Effector CD4-positive, alpha-beta T cell (primary cell): ENCODE data around the gene SLC6A18.
"Not testable (repeated sequence)": the region's sequence is repeated elsewhere in the genome, so short reads cannot be mapped to it uniquely, and the experiment has no call there.

Experiments
- DNase-seq: peaks from one replicate; pipeline ENCODE4 v3.0.0-alpha.2; 2020

SLC6A18 gene

DNA sequence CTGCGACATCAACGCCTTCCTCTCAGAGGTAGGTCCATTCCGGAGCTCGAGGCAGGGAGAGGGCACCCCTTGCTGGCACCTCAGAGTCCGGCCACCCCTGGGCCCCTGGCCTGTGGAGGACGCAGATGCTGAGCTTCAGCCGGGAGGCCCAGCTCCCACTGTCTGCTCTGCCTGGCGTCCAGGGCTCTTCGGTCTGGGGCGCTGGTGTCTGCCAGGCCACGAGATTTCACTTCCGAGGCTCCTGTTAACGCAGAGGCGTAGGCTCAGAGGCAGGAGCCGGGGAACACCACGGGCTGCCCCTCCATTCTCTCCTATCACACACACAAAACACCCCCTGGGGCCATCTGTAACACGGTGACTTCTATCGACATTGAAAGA lies 8.3 kb upstream of the SLC6A18 start:
- DNase-seq, result no peak

DNA sequence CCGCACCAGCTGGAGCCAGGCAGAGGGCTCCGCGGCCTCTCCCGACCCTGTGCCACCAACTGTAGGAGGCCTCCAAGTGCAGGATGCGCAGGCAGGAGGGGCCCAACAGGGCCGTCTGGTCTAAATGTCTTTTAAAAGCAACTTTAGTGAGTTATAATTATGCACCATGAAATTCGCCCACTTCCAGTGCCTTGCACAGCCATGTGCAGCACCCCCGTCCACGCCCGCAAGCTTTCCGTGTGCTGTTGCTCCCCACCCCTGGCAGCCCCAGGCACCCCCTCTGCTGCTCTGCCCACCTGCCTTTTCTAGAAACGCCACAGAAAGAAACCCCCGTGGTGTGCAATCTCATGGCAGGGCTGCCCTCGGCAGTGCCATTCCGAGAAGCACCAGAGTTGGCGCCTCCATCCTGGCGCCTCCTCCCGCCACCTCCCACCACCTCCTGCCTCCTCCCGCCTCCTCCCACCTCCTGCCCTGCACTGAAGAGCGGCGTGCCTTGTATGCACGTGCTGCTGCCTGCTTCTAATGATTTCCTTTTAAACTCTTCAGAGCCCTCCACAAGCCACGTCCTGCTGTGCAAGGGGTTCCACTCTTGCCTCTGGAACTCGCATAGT lies 7.5 kb upstream of the SLC6A18 start:
- no peak for DNase-seq

DNA sequence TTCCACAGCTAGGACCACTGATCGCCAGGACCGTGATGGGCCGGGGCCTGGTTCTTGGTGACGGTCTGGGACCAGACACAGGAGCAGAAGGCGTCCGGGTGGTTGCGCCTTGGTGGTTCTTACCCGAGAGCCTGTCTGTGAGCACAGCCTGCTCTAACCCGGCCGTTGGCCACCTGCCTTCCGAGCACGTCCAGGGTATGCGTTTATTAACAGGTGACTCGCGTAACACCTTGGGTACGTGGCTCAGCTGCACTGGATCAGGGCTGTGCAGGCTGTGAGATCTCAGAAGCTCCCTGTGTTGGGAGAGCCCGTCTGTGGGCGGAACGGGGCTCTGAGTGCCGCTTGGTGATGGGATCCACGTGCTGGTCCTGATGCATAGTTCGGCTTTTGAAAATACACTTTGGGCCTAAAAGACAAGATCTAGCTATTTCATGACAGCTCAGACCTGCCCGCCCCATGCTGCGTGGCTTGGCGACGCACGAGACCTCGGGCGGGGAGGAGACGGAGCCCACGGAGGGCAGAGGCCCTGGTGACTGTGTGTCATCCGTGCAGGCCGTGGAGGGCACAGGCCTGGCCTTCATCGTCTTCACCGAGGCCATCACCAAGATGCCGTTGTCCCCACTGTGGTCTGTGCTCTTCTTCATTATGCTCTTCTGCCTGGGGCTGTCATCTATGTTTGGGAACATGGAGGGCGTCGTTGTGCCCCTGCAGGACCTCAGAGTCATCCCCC lies 6.7 kb upstream of the SLC6A18 start:
- no peak for DNase-seq

DNA sequence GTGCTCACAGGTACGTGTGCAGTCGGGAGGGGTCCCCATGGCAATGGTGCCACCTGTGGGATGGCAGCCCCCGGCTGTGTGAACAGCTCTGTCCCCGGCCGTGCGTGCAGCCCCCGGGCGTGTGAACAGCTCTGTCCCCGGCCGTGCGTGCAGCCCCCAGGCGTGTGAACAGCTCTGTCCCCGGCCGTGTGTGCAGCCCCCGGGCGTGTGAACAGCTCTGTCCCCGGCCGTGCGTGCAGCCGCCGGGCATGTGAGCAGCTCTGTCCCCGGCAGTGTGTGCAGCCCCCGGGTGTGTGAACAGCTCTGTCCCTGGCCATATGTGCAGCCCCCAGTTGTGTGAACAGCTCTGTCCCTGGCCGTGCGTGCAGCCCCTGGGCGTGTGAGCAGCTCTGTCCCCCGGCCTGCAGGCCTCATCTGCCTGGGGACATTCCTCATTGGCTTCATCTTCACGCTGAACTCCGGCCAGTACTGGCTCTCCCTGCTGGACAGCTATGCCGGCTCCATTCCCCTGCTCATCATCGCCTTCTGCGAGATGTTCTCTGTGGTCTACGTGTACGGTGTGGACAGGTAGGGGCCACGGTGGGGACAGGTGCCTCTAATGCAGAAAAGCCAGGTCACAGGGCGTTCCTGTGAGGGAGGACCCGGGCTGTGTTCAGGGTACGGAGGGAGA lies 5.9 kb upstream of the SLC6A18 start:
- no peak for DNase-seq

DNA sequence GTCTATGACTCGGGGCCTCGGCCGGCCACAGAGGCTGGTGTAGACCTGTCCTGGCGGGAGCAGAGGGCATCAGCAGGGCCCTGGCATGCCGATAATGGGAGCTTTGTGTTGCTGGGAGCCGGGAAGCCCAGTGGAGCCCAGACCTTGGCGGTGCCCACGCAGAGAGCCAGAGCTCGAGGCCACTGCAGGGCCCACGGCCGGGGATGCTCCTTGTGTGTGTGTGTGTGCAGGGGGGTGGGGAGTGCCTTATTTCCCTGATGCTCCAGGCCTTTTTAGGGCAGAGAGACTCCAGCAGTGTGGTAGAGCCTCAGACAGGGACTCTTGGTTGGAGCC lies 5.4 kb upstream of the SLC6A18 start:
- no peak for DNase-seq

DNA sequence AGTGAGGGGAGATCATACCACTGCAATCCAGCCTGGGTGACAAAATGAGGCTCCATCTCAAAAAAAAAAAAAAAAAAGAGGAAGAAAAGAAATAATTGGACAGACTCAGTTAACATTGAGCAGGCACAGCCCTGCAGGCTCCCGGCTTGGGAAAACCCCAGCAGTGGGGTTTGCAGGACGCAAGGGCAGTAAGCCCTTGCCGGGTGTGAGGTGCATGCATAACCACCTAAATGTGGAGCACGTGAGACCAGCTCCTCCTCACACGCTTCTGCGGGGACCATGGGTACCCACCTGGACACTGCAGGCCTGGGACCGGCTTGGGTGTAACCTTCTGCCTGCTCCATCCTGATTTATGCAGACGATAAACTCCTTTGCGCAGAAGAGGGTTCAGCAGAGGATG lies 4.8 kb upstream of the SLC6A18 start:
- DNase-seq, result no peak

DNA sequence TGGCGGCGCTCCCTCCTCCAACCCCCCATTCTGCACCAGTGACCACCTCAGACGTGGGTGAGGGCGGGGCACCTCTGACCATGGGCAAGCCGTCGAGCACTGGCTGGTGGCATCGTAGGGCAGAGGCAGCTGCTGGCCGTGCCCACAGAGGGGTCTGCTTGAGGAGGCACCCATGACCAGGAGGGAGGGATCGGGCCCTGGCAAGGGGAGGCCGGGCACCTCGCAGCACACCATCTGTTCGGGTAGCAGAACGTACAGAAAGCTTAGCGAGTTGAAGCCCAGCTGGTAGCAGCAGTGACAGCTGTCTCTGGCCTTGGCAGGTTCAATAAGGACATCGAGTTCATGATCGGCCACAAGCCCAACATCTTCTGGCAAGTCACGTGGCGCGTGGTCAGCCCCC lies 4.3 kb upstream of the SLC6A18 start:
- DNase-seq, result no peak

DNA sequence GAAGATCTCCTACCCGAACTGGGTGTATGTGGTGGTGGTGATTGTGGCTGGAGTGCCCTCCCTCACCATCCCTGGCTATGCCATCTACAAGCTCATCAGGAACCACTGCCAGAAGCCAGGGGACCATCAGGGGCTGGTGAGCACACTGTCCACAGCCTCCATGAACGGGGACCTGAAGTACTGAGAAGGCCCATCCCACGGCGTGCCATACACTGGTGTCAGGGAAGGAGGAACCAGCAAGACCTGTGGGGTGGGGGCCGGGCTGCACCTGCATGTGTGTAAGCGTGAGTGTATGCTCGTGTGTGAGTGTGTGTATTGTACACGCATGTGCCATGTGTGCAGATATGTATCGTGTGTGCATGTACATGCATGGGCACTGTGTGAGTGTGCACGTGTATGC lies 3.5 kb upstream of the SLC6A18 start:
- DNase-seq, result no peak

DNA sequence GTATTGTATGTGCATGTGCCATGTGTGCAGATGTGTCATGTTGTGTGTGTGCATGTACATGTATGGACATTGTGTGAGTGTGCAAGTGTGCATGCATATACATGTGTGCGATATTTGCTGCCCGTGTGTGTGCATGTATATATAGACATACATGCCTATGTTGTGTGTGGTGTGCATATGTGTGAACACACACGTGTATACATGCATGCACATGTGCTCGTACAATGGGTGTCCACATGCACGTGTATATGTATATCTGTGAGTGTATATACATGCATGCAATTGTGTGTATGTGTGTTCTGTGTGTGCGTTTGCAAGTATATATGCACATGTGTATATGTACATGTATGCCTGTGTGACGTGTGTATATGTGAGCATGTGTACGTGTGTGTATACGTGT lies 3.0 kb upstream of the SLC6A18 start:
- no peak for DNase-seq

DNA sequence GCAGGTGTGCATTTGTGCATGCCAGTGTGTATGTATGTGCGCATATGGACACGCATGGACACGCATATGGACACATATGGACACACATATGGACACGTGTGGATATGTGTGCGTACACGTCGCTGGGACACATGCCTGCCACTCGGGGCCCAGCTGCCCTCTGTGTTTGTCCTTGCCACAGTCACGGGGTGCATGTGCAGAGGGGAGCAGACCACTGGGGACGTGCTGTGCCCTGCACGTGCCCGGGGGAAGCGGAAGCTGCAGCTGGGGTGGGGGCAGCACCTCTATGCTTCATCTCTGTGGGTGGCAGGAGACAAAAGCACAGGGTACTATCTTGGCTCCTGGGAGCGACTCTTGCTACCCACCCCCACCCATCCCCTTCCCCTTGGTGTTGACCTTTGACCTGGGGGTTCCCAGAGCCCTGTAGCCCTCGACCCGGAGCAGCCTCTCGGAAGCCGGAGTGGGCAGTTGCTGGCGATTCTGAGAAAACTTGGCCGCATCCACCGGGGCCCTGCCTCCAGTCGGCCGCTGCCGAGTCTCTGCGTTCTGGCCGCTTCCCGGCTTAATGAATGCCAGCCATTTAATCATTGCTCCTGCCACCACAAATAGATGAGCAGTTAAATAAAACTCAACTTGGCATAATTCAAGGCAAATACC lies 2.4 kb upstream of the SLC6A18 start:
- DNase-seq, result no peak

DNA sequence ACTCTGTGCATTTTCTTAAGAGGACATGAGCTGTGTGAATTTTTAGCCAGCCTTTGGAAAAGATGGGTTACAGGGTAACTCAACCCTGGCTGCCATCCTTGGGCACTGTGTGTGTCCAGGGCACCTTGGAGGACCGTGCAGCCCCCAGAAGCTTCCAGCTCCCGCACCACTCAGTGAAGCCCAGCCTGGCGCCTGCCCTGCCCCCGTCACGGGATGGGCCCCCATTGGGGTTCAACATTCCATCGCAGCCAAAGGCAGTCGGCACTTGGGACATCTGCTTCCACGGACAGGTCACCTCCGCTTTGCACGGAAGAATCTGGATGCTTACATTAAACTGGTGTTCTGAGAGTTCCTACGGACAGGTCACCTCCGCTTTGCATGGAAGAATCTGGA lies 1.9 kb upstream of the SLC6A18 start:
- DNase-seq, result no peak

DNA sequence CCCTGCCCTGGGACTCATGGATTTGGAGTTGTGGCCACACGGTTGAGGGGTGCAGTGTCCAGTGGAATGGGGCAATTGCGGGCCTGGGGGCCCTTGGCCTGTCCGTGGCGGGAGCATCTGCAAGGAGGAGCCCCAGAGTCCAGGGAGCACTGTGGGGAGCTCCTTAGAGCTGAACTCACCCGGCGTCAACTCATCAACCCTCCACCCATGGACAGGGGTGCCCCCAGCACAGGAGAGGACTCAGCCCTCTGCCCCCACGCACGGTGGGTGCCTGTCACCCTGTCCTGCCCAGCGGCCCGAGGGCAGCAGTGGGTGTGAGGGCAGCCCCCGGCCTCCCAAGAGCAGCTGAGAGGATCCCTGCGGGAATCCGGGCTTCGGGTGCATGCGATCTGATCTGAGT lies 550 bp upstream of the SLC6A18 start:
- no peak for DNase-seq

DNA sequence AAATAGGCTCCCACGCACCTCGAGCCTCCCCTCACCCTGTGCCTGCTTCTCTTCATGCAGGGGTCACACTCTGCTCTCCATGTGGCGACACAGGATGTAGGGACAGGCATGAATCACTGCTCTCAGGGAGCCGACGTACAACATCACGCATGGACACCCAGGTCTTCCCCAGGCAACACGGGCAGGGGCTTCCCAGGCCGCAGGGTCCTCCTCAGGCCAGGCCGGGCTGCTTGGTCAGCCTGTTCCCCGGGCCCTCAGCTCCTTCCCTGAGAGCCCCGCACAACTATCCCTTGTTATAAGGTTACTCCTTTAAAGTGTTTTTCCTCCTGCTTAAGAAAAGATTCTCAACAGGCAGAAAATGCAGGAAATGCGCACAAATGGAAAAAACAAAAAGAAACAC lies 1.1 kb downstream of the SLC6A18 start:
- DNase-seq, result no peak

DNA sequence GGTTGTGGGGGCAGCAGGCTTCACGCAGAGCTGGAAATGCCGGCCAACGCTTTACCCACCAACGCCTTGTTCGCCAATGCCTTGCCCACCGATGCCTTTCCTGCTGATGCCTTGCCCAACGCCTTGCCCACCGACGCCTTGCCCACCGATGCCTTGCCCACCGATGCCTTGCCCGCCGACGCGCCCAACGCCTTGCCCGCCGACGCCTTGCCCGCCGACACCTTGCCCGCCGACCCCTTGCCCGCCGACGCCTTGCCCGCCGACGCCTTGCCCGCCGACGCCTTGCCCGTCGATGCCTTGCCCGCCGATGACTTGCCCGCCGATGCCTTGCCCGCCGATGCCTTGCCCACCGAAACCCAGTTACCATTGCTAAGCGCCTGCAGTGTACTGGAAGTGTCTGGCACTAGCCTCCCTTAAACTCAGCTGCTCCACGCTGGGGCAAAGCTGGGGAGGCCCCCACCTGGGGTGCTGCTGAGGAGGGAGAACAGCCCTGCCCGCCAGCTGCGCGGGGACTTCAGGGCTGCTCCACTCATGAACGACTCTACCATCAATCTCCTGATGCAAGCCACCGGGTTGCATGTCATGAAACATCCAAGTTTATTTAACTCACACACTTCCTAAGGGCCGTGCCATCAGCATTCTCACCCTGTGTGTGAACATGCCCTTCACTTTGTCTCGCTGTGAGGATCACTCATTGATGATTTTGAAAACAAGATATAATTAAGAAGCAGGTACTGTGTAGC lies 1.8 kb downstream of the SLC6A18 start:
- no peak for DNase-seq

DNA sequence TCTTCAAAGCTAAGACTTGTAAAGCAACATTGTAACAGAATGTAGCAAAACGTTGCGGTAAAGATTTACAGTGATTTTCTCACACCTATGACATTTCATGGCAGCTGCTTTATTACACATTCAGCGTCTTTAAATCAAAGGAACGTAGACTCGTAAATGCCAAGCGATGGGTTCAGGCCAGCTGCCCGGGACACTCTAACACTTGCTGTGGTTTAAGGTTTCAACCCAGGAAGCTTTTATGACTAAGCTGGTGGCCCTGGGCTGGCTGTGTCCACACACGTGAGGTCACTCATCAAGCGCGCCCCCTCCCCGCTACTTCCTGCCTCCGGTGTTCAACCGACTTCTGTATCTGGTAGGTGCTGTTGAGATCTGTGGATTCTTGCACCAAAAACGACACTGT lies 2.5 kb downstream of the SLC6A18 start:
- DNase-seq, result no peak

DNA sequence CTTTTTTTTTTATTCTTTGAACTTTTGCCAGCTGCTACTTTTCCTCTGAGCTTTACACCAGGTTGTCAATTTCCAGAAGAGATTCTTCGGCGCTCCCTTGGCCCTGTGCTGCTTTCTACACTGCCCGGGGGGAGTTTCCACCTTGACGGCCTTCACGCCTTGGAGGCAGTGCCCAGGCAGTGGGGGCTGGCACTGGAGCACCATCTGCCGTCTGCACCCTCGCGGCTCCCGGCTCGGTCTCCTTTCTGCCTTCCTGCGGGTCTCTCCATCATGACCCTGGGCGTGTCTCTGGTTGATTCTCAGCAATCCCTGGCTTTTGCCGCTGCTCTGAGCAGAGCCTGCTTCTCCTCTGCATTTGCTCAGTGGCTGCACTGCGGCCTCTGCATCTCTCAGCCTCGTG lies 2.9 kb downstream of the SLC6A18 start:
- no peak for DNase-seq

DNA sequence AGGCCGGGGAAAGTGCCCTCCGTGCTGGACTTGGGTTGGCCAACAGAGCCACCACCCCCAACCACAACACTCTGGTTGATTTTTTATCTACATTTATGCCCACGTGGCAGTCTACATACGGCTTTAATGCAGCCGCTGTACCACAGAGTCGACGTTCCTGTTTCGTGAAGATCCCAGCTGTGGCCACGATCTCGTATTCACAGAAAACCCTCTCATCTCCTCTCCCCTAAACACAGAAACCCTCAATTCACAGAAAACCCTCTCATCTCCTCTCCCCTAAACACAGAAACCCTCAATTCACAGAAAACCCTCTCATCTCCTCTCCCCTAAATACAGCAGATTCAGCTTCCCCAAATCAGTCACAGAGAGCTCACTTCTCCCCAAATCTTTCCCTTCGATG lies 3.8 kb downstream of the SLC6A18 start:
- DNase-seq, result not testable (repeated sequence)

DNA sequence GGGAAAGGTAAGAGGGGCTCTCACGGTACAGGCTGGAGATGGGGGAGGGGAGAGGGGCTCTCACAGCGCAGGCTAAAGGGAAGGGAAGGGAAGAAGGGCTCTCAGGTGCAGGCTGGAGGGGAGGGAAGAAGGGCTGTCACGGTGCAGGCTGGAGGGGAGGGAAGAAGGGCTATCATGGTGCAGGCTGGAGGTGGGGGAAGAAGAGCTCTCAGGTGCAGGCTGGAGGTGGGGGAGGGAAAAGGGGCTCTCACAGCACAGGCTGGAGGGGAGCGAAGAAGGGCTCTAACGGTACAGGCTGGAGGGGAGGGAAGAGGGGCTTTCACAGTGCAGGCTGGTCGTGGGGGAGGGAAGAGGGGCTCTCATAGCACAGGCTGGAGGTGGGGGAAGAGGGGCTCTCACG lies 4.6 kb downstream of the SLC6A18 start:
- no peak for DNase-seq

DNA sequence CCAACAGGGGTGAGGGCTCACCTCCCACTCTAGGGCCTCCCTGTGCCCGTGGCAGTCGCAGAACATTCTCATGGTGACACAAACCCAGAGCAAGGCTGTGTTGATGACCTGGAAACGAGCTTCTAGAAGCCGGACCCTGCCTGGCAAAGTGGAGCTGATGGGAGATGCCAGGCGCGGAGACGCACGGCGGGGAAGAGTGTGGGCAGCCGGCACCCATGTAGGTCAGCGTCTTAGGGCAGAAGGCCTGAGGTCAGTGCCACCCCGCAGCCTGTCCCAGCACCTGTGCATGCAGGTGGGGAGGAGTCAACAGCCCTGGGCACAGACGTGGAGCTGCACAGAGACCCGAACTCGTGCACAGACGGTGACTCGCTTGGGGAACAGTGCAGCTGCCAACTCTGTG lies 5.4 kb downstream of the SLC6A18 start:
- DNase-seq, result no peak

DNA sequence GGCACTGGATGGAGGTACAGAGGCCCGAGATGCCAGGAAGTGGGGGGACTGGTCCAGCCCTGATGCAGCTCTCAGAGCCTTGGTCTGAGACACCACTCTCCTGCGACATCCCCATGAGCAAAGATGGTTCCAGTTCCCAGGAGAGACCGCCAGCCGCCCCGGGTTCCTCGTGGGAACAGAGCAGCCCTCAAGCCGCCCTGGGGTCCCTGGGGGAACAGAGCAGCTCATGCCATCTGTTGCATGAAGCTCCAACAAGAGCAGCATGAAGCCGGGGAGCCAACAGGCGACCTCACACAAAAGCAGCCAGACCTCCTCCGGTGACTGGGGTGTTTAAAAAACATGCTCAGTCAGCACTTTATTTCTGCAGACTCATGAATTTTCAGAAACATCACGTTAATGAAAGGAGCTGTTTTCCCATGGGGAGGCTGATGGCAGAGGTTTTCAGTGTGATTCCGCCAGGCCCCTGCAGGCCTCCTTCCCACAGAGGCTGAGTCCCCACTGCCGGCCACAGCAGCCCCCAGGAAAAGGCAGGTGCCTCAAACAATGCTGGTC lies 6.2 kb downstream of the SLC6A18 start:
- DNase-seq, result no peak

DNA sequence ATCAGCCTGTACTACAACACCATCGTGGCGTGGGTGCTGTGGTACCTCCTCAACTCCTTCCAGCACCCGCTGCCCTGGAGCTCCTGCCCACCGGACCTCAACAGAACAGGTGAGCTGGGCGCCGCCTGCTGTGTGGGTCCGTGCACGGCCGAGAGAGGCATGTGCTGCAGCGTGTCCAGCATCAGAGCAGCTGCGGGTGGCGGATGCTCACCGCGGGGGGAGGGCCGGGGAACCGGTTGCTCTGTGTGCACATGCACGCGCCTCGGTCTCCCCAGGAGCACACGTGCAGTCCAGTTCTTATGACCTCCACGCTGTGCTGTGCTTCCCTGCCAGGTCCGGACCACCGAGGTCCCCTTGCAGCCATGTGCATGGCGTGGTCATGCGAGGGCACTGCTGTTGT lies 7.6 kb downstream of the SLC6A18 start:
- DNase-seq, result no peak

DNA sequence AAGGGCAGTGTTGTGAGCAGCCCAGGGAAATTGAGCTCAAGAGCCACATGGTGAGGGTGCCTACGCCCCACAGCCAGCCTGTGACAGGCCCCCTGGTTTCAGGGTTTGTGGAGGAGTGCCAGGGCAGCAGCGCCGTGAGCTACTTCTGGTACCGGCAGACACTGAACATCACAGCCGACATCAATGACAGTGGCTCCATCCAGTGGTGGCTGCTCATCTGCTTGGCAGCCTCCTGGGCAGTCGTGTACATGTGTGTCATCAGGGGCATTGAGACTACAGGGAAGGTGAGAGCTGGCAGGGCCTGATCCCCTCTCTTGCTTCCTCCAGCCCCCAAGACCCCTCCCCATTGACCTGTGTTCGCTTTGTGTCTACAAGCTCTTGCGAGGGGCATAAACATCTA lies 10.2 kb downstream of the SLC6A18 start:
- DNase-seq, result no peak

DNA sequence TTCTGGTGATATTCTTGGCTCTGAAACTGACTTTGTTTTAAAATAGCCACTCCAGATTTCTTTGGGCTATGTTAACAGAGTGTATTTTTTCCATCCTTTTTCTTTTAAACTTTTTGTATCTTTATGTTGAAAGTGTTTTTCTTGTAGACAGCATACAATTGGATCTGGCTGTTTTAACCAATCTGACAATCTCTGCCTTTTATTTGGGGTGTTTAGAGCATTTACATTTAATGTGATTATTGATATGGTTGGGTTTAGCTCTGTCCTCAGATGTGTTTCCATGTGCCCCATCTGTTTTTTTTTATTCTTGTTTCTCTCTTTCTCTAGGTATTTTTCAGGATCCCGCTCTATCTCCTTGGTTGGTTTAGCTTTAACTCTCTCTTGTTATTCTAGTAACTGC lies 10.7 kb downstream of the SLC6A18 start:
- no peak for DNase-seq
